GM12872 (cell line): ENCODE results near the gene COL6A3.

Source experiments
- CTCF ChIP-seq: IDR thresholded peaks from 3 replicates; pipeline ENCODE4 v1.5.1; 2011; ENCODE audit warnings: low read depth, mild to moderate bottlenecking, low read length, moderate library complexity; ENCODE audit not compliant: insufficient read depth

COL6A3 gene

GRCh38 chr2:237306083-237306786, 107.7 kb downstream of the COL6A3 start:
- no peak for TF ChIP-seq CTCF

- no peak for TF ChIP-seq CTCF
Measured at GRCh38 chr2:237305579-237305978, 108.4 kb downstream of the COL6A3 start.

- TF ChIP-seq CTCF: no peak
Measured at GRCh38 chr2:237304763-237305514, 109.0 kb downstream of the COL6A3 start.

DNA sequence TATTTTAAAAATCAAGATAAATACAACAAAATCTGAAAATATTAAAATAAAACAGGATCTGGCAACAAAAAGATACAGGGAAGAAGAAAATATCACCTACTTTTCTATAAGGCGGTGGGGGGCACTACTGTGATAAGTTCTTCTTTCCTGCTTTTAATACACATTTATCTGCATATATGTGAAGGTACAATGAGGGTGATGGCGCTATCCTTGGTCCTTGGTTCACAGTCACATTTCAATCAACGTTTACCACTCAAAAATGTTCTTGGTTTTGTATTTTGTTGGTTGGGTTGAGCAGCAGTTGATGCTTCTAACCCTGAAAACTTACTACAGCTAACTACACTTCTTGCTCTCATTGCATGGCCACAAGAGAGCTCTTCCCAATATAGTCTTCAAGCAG, 112.4 kb downstream of the COL6A3 start:
- no peak for TF ChIP-seq CTCF

- no peak for TF ChIP-seq CTCF
Measured at GRCh38 chr2:237300739-237301138, 113.2 kb downstream of the COL6A3 start.

DNA sequence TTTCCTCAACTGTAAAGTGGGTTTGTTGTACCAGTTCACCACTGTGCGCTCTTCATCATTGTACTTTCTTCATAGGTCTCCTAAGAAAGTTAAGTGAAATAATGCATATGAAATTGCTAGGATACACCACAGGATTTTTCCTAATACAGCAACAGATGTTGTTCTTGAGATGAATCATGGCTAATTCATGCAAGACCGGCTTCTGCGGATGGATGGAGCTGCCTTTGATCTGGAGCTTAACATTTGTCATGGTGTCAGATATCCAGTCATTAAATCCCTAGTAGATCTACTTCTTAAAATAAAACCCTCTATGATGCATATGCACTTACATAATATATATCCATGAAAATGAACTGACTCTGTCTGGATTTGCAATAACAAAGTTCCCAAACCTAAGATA, 114.1 kb downstream of the COL6A3 start:
- no peak for TF ChIP-seq CTCF

GRCh38 chr2:237298151-237299118, 115.5 kb downstream of the COL6A3 start:
- no peak for TF ChIP-seq CTCF
